Testis (tissue), 2 donors: ENCODE measurements around the gene TMEM87B.

Experiments used
- CTCF ChIP-seq, 3 experiments: fragments of 450-650 bp in 2 of 3; fragments of 200-600 bp in 1 of 3; sonication (generic) in 1 of 3; IDR thresholded peaks; one replicate each; pipeline ENCODE4 v1.5.1; 2016 to 2019; ENCODE audit warnings: antibody characterized with exemption in 3 of 3, mild to moderate bottlenecking in 2 of 3, moderate library complexity in 1 of 3
- POLR2A ChIP-seq: fragments of 450-650 bp; IDR thresholded peaks from one replicate; pipeline ENCODE4 v1.6.1; 2017; ENCODE audit warnings: antibody characterized with exemption, mild to moderate bottlenecking, moderate library complexity

GRCh38 chr2:112061299-112061698 lies 6.2 kb downstream of the TMEM87B start:
- TF ChIP-seq CTCF (IDR thresholded peaks at IDR 0.05) (no peak), POLR2A (no peak)
